Ecto neural progenitor cell (in vitro differentiated cells): ENCODE data around the gene PFN4.
"Not testable (repeated sequence)": the region's sequence is repeated elsewhere in the genome, so short reads cannot be mapped to it uniquely, and the experiment has no call there.

Source experiments
- DNase-seq: peaks from one replicate; pipeline ENCODE4 v3.0.0-alpha.2; 2018; ENCODE audit warnings: low spot score

PFN4 gene

GRCh38 chr2:24123195-24123921 lies at the start of gene PFN4, which contains the start of gene FAM228B:
Gene PFN4, minus strand, starts transcription at chr2:24123334. Its CDS starts 799 bp downstream, at chr2:24122535.
Gene FAM228B, plus strand, starts transcription at chr2:24123469. Its CDS starts 893 bp downstream, at chr2:24124362.
- peak; percentile 89 for DNase-seq

GRCh38 chr2:24169023-24169422 lies 45.9 kb upstream of the PFN4 start:
- no peak for DNase-seq

- DNase-seq, result no peak
Observed at GRCh38 chr2:24164416-24164973, 41.4 kb upstream of the PFN4 start.

- DNase-seq, result no peak
Observed at GRCh38 chr2:24163601-24164000, 40.5 kb upstream of the PFN4 start.

- DNase-seq, result no peak
Observed at GRCh38 chr2:24163186-24163585, 40.1 kb upstream of the PFN4 start.

- no peak for DNase-seq
Observed at GRCh38 chr2:24162494-24162893, 39.4 kb upstream of the PFN4 start.

GRCh38 chr2:24160761-24161160 lies 37.6 kb upstream of the PFN4 start:
- no peak for DNase-seq

GRCh38 chr2:24159708-24160107 lies 36.6 kb upstream of the PFN4 start:
- no peak for DNase-seq

GRCh38 chr2:24158131-24158530 lies 35.0 kb upstream of the PFN4 start:
- no peak for DNase-seq

- DNase-seq, result no peak
Observed at GRCh38 chr2:24153478-24153877, 30.3 kb upstream of the PFN4 start.

GRCh38 chr2:24152413-24153197 lies 29.5 kb upstream of the PFN4 start:
- no peak for DNase-seq

- no peak for DNase-seq
Observed at GRCh38 chr2:24147364-24147763, 24.2 kb upstream of the PFN4 start.

- DNase-seq, result not testable (repeated sequence)
Observed at GRCh38 chr2:24140305-24140704, 17.2 kb upstream of the PFN4 start.

GRCh38 chr2:24132543-24132942 lies 9.4 kb upstream of the PFN4 start:
- DNase-seq, result no peak

- no peak for DNase-seq
Observed at GRCh38 chr2:24125956-24126355, 2.8 kb upstream of the PFN4 start.

- peak; percentile 72 for DNase-seq
Observed at GRCh38 chr2:24123922-24124580, 917 bp upstream of the PFN4 start.

GRCh38 chr2:24122366-24123194 lies 554 bp downstream of the PFN4 start:
- DNase-seq, result no peak

- DNase-seq, result no peak
Observed at GRCh38 chr2:24121469-24121868, 1.7 kb downstream of the PFN4 start.

GRCh38 chr2:24121066-24121465 lies 2.1 kb downstream of the PFN4 start:
- DNase-seq, result no peak

GRCh38 chr2:24117902-24118301 lies 5.2 kb downstream of the PFN4 start:
- no peak for DNase-seq

GRCh38 chr2:24115057-24115456 lies 8.1 kb downstream of the PFN4 start:
- no peak for DNase-seq
